Uterine smooth muscle cell (primary cell): ENCODE data around the gene PRICKLE4. TPM values are rescaled to one million over a fixed set of nuclear protein-coding genes. Genes with fewer than 3 reads are reported as not detected.

ENCODE experiments used
- total RNA-seq: library from RNA; depleted of rRNA; stranded (reverse); fragments of >200 nt; gene quantifications from 2 replicates; pipeline ENCODE4 v1.2.3, GENCODE V29; 2014

Gene PRICKLE4, protein sequence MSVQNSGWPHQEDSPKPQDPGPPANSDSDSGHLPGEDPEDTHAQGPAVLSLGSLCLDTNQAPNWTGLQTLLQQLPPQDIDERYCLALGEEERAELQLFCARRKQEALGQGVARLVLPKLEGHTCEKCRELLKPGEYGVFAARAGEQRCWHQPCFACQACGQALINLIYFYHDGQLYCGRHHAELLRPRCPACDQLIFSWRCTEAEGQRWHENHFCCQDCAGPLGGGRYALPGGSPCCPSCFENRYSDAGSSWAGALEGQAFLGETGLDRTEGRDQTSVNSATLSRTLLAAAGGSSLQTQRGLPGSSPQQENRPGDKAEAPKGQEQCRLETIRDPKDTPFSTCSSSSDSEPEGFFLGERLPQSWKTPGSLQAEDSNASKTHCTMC
- 0.66 TPM in 1 of 2 replicates, not detected in the other for total RNA-seq

GRCh38 chr6:41780551-41781365 is at the start of gene PRICKLE4:
Gene PRICKLE4, plus strand, starts transcription at chr6:41780782. Its CDS starts 2,692 bp downstream, at chr6:41783474.

DNA sequence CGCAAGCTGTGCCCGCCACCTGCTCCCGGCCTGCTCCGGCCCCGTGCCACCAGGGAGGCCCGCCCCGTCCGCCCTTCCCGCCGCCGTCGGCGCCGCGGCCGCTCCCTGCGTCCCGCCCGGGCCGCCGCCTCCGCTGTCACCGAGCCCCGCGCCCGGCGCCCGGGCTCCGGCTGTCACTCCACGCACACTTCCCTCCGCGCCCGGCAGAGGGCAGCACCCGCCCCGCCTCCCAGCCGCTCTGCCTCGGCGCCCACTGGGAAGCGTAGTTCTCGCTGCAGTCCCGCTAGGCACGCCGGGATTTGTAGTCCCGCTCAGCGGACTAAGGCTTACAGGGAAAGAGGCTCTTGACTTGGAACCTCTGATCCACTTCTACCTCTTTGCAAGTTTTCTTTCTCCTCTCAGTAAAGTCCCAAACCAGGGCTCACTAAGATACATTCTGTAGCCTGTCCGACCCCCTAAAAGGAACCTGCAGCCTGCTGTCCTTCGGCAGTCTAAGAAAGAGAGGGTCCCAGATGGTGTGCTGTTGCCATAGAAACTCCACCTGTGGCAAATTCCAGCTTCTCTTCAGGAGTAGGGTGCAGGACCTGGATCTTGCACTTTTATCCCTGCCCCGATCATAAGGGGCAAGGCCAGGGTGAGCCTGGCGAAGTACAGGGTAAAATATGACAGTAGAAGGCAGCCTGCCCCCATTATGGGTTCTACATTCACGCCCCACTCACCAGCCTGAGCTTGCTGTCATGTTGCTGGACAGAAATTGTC is 45.0 kb upstream of the PRICKLE4 start, which contains the start of gene TFEB:
TSS of gene TFEB (minus strand) at position 182 of the 759 bp plus-strand sequence. CDS start 44,395 bp downstream, outside the sequence.

DNA sequence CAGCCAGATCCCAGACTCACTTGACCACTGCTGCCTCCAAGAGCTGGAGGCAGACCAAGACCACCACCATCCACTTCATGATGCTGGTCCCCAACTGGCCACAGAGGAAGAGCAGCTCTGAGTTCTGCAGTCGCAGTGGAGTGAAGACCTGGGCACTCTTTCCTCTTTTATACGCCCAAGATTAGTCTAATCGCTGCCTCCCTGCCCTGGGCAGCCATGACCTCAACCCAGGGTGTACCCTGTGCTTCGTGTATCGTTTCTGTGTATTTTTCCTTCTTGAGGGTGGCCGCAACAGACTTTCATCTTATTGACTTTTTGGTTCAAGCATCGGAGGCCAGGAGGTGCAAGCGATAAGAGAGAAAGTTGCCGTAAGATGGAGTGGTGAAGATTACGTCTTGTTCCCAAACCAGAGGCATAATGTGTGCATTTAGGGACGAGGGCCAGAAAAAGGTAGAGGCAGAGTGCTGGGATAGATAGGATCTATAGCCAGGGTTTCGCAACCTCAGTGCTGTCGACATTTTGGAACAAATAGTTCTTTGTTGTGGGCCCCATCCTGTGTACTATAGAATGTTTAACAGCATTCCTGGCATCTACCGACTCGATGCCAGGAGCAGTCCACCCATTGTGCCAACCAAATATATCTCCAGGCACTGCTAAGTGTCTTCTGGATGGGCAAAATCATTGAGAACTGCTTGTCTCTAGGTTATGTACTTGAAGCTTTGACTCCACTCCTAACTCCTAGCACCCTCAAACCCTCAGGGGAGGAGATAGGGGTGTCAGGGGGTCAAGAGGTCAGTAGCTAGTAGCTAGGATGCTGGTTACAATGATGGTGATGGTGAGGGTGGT is 33.1 kb upstream of the PRICKLE4 start, which contains the start of gene PGC:
TSS of gene PGC (minus strand) at position 142 of the 846 bp plus-strand sequence. CDS start at position 79, 63 bp downstream.

DNA sequence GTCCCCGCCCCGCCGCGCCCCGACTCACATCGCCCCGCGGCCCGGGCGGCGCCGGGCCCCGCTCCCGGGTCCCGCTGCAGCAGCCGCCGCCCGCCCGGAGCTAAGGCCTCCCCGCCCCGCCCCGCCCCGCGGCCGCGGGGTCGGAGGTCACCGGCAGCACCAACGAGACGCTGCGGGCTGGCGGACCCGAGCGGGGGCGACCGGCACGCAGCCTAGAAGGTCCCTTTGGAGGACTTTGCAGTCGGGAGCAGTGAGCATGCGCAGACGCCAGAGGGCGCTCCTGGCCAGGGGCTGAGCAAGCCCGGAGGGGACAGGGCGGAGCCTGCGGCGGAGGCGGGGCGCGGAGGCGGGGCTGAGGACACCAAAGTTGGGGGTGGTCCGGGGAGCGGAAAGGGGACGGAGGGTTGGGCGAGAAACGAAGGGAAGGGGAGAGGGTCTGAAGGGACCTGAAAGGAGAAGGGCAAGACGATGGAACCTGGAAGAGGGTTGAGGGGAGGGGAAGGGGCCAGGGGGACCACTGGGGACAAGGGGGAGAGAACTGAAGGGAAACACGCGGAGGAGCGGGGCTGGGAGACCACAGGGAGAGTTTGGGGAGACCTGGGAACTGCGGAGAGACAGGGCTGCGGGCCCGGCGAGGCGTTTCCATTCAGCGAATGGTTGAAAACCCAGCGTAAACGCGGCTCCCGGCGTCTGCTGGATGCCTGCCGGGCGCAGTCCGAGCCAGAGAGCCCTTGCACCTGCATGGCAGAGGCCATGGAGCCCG is 613 bp upstream of the PRICKLE4 start, which contains the start of gene FRS3:
TSS of gene FRS3 (minus strand) at position 113 of the 763 bp plus-strand sequence. CDS start 2,913 bp downstream, outside the sequence.

DNA sequence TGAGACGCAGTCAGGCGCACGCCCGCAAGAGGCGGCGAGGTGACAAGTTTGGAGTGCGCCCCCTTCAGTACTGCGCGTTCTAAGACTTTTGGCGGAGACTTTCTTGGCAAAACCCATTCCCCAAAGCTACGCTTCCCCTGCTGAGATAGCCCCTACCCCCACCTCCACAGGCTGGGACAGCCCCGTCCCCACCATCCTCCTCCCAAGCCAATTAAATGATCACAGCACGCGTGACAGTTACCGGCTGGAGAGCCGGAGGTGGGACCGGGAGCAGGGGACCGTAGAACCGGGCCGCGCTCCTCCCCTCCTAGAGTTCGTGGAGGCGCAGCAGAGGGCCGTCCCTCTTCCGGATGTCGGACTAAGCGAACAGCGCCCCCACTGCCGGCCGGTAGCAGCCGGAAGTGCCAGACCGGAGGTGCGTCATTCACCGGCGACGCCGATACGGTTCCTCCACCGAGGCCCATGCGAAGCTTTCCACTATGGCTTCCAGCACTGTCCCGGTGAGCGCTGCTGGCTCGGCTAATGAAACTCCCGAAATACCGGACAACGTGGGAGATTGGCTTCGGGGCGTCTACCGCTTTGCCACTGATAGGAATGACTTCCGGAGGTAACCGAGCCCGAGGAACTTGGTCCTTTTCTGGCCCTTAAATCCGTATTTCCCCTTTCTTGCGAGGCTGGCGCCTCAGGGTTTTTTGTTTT is 6.8 kb downstream of the PRICKLE4 start, which contains the start of gene TOMM6:
TSS of gene TOMM6 (plus strand) at position 476 of the 699 bp plus-strand sequence. CDS start at position 480, 4 bp downstream.

Other genes starting within 250 kb of the PRICKLE4 start
- 2.8 and 4.0 TPM in 2 replicates for gene FOXP4, start 234.4 kb upstream of the PRICKLE4 start, total RNA-seq
- gene MDFI, start 142.3 kb upstream of the PRICKLE4 start, total RNA-seq = 0.11 and 1.2 TPM in 2 replicates
- 3.0 and 5.6 TPM in 2 replicates for gene TFEB, start 45.2 kb upstream of the PRICKLE4 start, total RNA-seq
- not detected in 2 replicates for gene PGC, start 33.4 kb upstream of the PRICKLE4 start, total RNA-seq
- 1.5 TPM in 2 replicates for gene FRS3, start 882 bp upstream of the PRICKLE4 start, total RNA-seq
- gene TOMM6, start 6.9 kb downstream of the PRICKLE4 start, total RNA-seq = 77.7 and 107 TPM in 2 replicates
- gene USP49, start 114.6 kb downstream of the PRICKLE4 start, total RNA-seq = 2.9 and 4.5 TPM in 2 replicates
- 32.9 and 37.6 TPM in 2 replicates for gene MED20, start 140.4 kb downstream of the PRICKLE4 start, total RNA-seq
- 16.6 and 23.7 TPM in 2 replicates for gene BYSL, start 140.7 kb downstream of the PRICKLE4 start, total RNA-seq
- gene CCND3, start 161.0 kb downstream of the PRICKLE4 start, total RNA-seq = 13.2 and 26.9 TPM in 2 replicates